ENCODE results near the gene TMCO1.

DNA sequence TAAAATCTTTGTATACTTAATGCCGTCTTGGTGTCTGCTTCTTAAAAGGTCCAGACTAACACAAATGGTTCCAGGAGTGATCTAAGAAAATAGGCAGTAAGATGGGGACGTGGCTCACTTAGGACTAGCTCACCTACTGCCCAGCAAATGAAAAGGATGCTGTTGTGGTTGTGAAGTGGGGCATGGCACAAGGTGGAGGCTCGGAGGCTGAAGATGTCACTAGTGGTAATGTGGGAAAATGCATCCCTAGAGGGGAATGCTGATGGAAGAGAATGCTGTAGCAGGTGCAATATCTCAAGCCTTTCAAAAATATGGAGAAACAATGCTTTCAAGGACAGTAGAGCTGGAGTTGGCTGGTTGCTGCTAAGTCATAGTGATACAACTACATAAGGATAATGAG, 47.5 kb upstream of the TMCO1 start:
- TF ChIP-seq CTCF (IDR thresholded peaks at IDR 0.05) (no peak), POLR2A (IDR thresholded peaks at IDR 0.05) (no peak)
